Measurements from ENCODE around the gene CACNA2D2.

Gene CACNA2D2

GRCh38 chr3:50427217-50427616, 76.2 kb downstream of the CACNA2D2 start:
- DNase-seq (ENCODE audit: low read depth): no peak

DNA sequence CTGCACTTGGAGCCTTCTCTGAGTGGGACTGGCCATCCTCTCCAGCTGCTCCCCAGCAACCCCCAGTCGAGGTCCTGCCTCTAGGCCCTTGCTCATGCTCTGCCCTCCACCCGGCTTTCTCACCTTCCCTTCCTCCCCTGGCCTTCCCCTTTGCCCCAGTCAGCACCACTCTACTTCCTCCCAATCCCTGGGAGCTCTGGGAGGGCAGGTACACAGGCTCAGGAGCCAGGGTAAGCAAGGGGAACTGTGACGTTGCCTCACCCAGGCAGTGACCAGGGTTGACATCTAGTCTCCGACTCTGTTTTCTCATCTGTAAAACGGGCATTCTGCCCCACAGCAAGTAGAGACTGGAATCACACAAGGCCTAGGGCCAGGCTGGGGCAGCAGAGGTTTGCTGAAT, 77.5 kb downstream of the CACNA2D2 start:
- DNase-seq (ENCODE audit: low read depth): no peak

DNA sequence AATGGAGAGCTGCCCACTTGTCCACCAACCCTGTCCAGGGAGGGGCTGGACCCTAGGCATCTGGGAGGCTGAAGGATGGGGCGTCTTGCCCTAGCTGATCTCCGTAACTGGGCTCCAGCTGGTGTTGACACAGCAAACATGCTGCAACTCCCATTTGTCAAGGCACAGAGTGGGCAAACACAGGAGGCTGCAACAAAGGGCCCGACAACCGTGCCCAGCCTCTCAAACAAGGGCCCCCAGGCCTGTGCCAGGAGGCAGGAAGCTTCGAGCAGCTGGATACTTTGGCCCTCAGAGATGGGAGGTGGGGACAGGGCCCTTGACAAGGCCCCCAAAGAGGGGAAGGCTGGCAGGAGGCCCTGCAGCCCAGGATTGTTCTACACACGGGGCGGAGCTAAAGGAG, 79.9 kb downstream of the CACNA2D2 start:
- DNase-seq (ENCODE audit: low read depth): no peak

DNA sequence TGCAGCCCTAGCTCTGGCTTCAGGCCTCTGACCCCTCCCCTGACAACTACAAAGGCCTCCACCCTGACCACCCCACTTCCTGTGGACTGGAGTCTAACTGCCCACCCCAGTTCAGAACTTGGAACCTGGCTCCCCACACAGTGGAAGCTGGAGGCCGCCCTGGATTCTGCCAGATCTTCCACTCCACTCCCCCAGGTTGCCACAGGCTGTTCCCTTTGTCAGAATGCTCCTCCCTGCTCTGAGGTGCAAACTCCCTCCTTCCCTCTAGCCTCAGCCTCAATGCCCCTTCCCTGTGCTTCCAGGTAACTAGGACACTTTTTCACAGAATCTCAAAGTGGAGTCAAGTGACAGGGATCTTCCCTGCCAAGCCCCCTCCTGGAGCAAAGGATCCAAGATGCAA, 81.3 kb downstream of the CACNA2D2 start:
- no peak for DNase-seq (ENCODE audit: low read depth)

DNA sequence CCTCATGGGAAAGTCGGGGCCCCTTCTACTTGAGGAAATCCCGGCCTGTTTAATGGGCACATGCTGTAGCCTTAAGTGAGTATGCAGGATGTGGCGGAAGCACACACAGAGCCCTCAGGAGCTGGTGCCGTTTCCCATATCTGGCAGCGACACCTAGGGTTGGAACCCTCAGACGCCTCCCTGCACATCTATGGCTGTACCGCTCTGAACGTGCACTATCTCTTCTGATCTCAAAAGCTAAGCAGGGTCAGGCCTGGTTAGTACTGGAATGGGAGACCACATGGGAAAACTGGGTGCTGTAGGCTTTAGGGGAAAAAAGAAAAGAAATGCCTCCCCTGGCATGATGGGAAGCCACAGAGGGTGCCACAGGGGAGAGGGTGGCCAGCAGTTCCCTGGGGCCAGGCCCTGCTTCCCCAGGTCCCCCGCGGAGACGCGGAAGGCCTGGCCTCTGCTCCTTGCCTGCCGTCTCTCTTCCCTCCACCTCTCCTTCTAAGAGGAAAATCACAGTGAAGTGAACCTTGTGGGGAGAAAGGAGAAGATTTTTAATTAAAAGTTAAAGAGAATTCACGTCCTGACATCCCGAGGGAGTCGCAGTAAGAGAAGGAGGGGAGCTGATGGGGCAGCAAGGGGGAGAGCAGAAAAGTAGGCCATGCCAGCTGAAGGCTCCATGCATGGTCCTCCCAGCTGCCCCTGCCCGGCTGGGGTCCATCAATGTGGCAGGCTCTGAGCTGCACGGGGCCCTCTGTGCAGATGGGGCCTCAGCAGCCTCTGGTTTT, 83.7 kb downstream of the CACNA2D2 start:
- no peak for DNase-seq (ENCODE audit: low read depth)

DNA sequence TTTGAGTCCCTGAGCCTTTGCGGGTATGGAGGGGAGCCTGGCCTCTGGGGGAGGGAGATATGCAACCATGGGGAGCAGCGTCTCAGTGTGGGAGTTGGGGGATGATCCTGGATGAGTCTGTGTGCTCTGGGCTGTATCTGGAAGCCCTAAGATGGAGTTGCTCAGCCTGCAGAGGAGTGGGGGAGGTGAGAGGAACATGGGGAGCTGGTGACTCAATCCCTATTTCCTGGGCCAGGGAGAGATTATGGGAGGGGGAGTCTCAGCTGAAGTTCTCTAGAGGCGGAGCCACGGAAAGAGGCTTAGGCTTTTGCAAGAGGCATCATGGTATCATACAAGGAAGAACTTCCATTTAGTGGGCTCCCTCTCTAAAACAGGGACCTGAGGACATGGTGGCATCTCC, 84.6 kb downstream of the CACNA2D2 start:
- no peak for DNase-seq (ENCODE audit: low read depth)

- no peak for DNase-seq (ENCODE audit: low read depth)
Observed at GRCh38 chr3:50417637-50418033, 85.8 kb downstream of the CACNA2D2 start.

DNA sequence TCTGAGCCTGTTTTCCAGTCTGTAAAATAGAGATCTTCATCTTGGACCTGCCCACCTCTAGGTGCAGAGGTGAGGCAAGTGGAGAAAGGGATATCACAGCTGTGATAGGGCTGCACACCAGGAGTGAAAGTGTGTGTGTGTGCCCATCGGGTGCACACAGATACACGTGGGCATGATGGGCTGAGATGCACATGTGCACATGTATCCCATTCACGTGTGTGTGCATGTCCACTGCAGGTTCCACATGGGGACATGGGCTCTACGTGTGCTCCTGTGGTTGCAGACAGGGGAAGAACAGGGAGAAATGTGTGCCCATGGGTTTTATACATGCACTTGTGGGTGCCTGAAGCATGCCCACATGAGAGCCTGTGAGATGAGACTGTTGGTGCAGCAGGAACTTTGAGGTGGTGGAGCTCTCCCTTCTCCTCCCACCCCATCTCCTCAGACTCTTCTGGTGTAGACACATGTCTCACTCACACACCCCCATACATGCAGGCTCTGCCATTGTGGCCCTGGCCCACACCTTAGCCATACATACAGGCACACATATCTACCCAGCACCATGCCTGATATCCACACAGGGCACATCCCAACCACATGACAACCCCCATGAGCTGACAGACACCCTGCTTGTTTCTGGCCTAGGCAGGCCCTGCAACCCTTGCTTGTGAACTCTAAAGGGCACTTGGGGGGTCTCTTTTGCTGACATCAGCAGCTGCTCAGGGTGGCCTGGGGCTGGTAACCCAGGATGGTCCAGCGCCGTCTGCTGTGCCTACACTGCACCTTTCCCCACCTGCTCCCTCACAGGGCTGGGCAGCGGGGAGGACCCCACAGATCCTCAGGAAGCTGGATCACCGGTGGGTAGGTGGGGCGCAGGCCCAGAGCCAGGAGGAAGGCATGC, 86.4 kb downstream of the CACNA2D2 start:
- DNase-seq (ENCODE audit: low read depth): no peak

- no peak for DNase-seq (ENCODE audit: low read depth)
Observed at GRCh38 chr3:50415816-50416215, 87.6 kb downstream of the CACNA2D2 start.

- DNase-seq (ENCODE audit: low read depth): no peak
Observed at GRCh38 chr3:50415061-50415460, 88.4 kb downstream of the CACNA2D2 start.

- no peak for DNase-seq (ENCODE audit: low read depth)
Observed at GRCh38 chr3:50414616-50415015, 88.8 kb downstream of the CACNA2D2 start.

DNA sequence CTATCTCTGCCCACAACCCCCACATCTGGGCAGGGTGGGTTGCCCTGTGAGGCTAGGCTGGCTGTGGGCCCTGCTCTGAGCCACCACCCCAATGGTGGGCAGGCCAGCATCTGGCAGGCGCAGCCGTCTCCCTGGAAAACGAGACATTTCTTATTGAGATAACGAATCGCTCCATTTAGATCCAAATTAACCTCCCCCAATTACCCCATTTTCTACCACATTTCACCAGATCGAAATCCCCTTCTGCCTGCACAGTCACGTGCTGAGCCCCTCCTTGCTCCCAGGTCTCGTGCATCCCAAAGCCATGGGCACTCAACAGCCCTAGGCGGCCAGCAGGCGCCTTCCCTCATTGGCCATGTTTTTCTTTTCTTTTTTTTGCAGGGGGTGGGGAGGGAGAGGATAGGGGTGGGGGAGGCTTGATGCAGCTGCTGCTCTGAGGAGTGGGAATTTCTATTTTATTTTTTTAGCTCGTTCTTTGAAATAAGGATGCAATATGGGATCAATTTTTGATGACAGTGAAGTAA, 91.1 kb downstream of the CACNA2D2 start:
- DNase-seq (ENCODE audit: low read depth): no peak

- no peak for DNase-seq (ENCODE audit: low read depth)
Observed at GRCh38 chr3:50411229-50411628, 92.2 kb downstream of the CACNA2D2 start.

DNA sequence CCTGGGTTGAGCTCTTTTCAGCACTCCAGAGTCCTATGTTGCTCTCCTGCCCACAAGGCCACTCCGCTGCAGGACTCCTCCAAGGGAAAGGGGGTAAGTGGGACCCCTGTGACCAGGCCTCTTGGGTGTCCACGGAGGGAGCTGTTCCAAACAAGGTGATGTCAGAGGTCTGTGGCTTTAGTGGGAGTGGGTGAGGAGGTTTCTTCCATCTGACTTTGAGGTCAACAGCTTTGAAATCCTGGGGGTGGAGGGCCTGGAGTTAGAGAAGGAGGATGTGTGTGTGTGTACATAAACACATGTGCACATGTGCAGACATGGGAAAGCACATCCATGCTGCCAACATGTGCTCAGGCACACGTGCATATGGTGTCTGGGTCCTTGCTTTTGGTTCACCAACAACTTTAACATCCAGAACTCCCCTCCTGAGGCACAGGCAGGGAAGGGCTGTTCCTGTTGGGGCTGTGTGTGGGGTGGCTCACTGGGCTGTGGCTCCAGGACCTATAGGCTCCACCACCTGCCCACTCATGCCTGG, 92.8 kb downstream of the CACNA2D2 start:
- DNase-seq (ENCODE audit: low read depth): no peak

DNA sequence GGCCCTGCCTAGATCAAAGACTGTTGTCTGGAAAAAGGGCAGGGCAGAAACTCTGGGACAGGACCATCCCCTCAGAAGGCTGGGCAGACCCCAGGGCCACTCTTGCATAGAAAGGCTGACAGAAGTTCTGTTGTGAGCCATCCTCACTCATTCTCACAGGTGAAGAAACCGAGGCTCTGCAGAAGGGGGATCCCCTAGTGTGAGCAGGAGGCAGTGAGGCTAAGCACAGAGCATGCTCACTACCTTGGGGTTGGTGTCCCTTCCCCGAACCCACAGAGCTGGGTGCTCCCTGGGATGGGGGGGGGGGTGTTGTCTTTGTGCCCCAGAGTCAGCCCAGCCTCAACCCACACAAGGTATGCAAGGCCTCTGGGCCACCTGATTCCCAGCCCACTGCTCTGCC, 93.2 kb downstream of the CACNA2D2 start:
- DNase-seq (ENCODE audit: low read depth): no peak

- no peak for DNase-seq (ENCODE audit: low read depth)
Observed at GRCh38 chr3:50408443-50408944, 94.9 kb downstream of the CACNA2D2 start.

DNA sequence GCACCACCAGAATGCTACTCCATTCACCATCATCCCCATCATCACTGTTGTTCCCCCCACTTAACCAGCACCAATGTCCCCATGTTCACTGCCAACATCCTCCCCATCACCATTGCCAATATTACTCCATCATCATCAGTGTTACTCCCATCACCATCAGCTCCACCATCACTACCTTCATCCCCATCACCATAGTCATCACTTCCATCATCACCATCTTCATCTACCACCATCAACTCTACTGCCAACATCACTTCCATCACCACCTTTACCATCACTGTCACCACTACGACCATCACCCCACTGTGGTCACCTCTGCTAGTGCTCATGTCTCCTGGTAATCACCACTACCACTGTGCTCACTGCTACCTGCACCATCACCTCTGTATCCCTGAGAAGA, 96.9 kb downstream of the CACNA2D2 start:
- no peak for DNase-seq (ENCODE audit: low read depth)

GRCh38 chr3:50405249-50405648, 98.2 kb downstream of the CACNA2D2 start:
- no peak for DNase-seq (ENCODE audit: low read depth)

- DNase-seq (ENCODE audit: low read depth): no peak
Observed at GRCh38 chr3:50401978-50402595, 101.3 kb downstream of the CACNA2D2 start.

DNA sequence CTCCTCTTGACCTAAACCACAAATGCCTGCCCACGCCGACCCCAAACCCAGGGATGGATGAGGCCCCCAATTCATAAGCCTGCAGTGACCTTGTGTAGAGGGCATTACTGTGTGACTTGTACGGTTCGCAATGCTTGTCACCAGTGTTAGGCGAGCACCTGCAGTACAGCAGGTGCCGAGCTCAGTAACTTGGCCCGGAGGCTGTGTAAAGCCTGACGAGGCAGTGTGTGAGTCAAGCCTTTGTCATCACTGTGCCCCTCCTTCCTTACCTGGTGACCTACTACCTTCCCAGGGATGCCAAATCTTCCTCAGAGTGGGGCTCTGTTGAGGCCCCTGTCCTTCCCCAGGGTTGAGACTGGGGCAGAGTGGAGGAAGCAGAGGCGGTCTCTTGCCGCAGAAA, 106.9 kb downstream of the CACNA2D2 start:
- DNase-seq (ENCODE audit: low read depth): no peak

DNA sequence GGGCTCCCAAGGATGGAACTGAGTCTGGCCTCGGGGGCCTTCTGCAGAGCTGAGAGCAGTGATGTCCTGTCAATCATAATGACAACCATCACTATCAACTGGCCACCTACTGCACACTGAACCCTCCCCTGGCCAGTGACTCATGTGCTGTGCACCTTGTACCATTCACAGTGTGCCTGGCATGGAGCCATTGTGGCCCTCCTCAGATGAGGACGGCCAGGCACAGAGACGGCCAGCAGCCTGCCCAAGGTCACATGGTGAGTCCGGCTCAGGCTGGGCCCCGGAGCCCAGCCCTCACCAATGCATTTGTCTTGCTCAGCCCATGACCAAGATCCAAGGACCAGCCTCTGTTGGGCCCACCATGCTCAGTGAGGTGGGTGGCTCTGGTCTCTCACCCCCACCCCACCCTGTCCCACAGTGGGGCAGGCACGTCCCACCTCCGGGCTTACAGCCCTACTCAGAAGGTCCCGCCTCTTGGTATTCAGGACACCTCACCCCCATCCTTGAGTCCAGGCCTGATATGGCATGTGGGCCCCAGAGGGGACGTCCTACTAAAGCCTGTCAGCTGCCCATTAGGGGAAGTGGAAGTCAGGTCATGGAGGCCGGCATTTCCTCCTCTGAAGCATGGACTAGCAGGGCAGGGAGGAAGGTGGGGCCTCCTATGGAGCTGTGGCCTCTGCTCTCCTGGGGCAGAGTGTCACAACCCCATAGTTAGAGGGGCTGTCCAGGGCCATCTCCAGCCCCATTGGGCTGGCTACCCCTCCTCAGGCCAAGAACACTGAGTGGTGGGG, 108.2 kb downstream of the CACNA2D2 start:
- no peak for DNase-seq (ENCODE audit: low read depth)
